HT1080 (cell line): ENCODE data around the gene CCDC9B. TPM values are rescaled to one million over a fixed set of nuclear protein-coding genes. Genes with fewer than 3 reads are reported as not detected.
A peak's percentile ranks its signal among the peaks of the same experiment; 100 is the strongest.

Source experiments
- DNase-seq: peaks from one replicate; pipeline ENCODE4 v3.0.0-alpha.2; 2015; ENCODE audit warnings: low read depth
- total RNA-seq: library from RNA; depleted of rRNA; stranded (reverse); fragments of >200 nt; shearing (Covaris generic); gene quantifications from 2 replicates; pipeline ENCODE4 v1.2.3, GENCODE V29; 2014

CCDC9B gene
- total RNA-seq, 1 experiment from 2014 or later = 33.4 TPM

- no peak for DNase-seq
These were observed 9.7 kb downstream of the CCDC9B start for GRCh38 chr15:40331026-40331425.

GRCh38 chr15:40330368-40330836, 10.3 kb downstream of the CCDC9B start:
- DNase-seq = no peak

- no peak for DNase-seq
These were observed 10.9 kb downstream of the CCDC9B start for GRCh38 chr15:40329804-40330203.

GRCh38 chr15:40328751-40329150, 12.0 kb downstream of the CCDC9B start:
- no peak for DNase-seq

- DNase-seq = no peak
These were observed 12.6 kb downstream of the CCDC9B start for GRCh38 chr15:40328176-40328575.

- no peak for DNase-seq
These were observed 13.3 kb downstream of the CCDC9B start for GRCh38 chr15:40327457-40327856.

GRCh38 chr15:40325700-40326099, 15.0 kb downstream of the CCDC9B start:
- no peak for DNase-seq

- DNase-seq = no peak
These were observed 15.6 kb downstream of the CCDC9B start for GRCh38 chr15:40325188-40325587.

GRCh38 chr15:40323953-40324937, 16.5 kb downstream of the CCDC9B start:
- no peak for DNase-seq

GRCh38 chr15:40323239-40323952, 17.3 kb downstream of the CCDC9B start, which contains the start of gene INAFM2:
Gene INAFM2 (plus strand): TSS chr15:40323692. CDS start chr15:40324056, 364 bp downstream.
- peak; percentile 95 for DNase-seq

- DNase-seq = no peak
These were observed 18.1 kb downstream of the CCDC9B start for GRCh38 chr15:40322531-40323238.

- peak; percentile 44 for DNase-seq
These were observed 19.8 kb downstream of the CCDC9B start for GRCh38 chr15:40320931-40321371.

- no peak for DNase-seq
These were observed 20.3 kb downstream of the CCDC9B start for GRCh38 chr15:40320409-40320808.

- no peak for DNase-seq
These were observed 23.2 kb downstream of the CCDC9B start for GRCh38 chr15:40317580-40317979.

- DNase-seq = no peak
These were observed 23.8 kb downstream of the CCDC9B start for GRCh38 chr15:40316931-40317330.

- DNase-seq = peak; percentile 87
These were observed 25.9 kb downstream of the CCDC9B start for GRCh38 chr15:40314723-40315276.

GRCh38 chr15:40313531-40314398, 27.0 kb downstream of the CCDC9B start:
- DNase-seq = peak; percentile 73

GRCh38 chr15:40312370-40313158, 28.2 kb downstream of the CCDC9B start:
- no peak for DNase-seq

- DNase-seq = no peak
These were observed 29.7 kb downstream of the CCDC9B start for GRCh38 chr15:40310993-40311392.
